Stimulated activated CD4-positive, alpha-beta T cell treated with anti-CD3 and anti-CD28 coated beads, TNF-alpha, amount 100 ng/mL, for 48 hours (primary cell): ENCODE data around the gene COMMD3.

Experiments used
- DNase-seq, 3 donors: peaks; one replicate each; pipeline ENCODE4 v3.0.0-alpha.2; 2020; ENCODE audit warnings: low read depth in 3 of 3

The COMMD3 gene

DNA sequence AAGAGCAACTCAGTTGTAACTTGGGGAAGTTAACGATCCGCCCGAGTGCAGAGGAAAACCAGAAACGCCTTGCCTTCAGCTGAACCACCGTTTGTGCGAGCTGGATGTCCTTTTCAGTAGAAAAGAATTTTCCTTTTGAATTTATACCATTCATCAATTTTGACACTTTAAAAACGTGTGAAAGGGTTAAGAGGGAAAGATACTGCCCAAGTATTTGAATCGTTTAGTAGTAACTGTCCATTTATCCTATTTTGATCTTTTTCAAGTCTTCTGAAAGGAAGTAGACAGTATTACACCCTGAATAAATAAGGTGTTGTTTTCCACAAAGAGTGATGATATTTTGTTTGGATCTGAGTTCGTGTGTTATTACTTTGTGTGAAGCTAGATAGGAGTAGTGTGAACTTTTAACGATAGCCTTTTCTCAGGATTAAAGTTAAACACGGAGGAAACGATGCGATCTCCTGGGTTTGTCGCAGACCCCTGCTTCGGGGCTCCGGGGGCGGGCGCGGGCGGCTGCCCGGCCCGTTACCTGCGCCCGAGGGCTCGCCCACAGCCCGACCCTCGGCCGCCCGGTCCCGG lies 3.9 kb downstream of the COMMD3 start:
- DNase-seq: no peak

DNA sequence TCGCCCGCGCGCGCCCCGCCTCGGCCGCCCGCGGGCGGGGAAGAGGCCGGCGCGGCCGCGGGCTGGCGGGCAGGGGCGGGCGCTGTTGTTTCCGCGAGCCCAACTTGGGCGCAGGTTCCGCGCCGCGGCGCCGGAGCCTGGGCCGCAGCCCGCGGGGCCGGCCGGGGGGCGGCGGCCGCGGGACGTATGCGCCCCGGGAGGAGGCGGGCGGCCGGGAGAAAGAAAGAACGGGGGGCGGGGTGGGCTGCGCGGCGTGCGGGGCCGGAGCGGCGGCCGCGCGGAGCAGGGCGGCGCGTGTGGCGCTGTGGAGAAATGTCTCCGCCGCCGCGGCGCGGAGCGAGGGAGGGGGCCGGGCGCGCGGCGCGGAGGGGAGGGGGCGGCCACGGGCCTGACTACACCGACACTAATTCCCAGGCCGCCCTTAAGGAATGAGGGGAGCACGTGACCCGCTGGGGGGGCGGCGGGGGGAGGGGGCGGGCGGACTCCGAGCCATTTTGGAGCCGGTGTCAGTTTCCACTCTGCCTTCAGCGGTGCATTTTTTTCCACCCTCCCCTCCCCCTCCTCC lies 4.5 kb downstream of the COMMD3 start, which contains the start of gene BMI1:
TSS of gene BMI1 (plus strand) at position 509 of the 565 bp plus-strand sequence. CDS start 5,351 bp downstream, outside the sequence.
- peak in 1 of 3 donors; percentile 43 for DNase-seq

DNA sequence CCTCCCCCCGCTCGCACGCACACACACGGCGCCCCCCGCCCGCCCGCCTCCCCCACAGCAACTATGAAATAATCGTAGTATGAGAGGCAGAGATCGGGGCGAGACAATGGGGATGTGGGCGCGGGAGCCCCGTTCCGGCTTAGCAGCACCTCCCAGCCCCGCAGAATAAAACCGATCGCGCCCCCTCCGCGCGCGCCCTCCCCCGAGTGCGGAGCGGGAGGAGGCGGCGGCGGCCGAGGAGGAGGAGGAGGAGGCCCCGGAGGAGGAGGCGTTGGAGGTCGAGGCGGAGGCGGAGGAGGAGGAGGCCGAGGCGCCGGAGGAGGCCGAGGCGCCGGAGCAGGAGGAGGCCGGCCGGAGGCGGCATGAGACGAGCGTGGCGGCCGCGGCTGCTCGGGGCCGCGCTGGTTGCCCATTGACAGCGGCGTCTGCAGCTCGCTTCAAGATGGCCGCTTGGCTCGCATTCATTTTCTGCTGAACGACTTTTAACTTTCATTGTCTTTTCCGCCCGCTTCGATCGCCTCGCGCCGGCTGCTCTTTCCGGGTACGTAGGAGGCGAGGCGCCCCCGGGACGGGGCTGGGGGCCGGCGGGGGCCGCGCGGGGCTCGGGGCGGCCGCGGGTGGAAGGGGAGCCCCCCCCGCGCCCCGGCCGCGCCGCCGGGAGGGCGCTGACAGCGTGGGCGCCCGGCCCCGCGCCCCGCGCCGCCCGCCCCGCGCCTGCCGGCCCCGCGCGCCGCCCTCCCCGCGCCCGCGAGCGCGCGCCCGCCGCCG lies 5.2 kb downstream of the COMMD3 start:
- no peak for DNase-seq

DNA sequence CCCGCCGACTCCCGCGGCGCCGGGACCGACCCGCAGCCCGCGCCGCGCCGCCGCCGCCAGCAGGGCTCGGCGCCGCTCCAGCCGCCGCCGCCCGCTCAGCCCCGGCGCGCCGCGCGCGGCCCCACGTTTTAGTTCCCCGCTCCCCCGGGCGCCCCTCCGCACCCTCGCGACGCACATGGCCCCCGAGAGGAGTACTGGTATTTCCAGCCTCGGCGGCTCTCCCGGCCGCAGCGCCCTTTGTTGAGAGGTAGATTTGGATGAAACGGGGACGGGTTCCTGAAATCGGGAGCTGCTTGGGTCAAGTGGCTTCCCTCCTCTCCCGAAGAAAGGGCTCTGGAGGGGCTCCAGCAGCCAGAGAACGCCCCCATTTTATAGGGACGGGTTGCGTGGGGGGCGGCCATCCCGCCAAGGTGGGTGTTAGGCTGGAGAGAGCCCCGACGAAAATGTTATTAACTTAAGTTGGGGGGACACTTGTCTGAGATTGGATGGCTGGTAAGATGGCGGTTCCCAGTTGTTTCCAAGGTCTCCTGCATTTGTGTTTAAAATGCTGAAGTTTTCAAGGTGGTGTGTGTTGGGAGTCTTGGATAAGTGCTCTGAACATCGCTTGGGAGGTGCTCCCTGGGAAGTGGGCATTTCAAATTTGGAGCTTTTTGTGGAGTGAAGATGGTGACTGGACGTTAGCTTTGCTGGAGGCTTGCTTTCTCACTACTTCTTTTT lies 5.9 kb downstream of the COMMD3 start:
- DNase-seq: no peak

DNA sequence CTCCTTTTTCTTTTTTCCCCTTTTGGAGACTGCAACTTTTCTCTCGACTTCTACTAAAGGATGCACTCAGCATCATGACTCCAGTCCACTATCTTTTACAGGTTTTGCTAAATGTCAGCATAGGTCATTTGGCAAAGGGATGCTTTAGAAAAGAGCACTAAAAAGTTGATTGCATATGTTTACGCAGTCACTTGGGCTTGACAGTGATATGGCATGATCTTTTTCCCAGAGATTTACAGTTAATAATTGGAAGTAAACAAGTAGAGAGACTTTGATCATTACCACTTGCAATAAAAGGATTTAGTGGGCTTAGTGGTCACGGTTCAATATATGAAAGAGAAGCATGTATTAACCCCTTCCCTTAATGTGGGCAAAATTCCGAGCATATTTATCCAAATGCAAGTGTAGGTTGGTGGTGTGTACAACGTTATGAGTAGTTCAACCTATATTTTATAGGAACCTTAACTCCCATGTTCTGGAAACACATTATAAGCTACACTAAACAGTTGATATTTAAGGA lies 6.5 kb downstream of the COMMD3 start:
- no peak for DNase-seq

DNA sequence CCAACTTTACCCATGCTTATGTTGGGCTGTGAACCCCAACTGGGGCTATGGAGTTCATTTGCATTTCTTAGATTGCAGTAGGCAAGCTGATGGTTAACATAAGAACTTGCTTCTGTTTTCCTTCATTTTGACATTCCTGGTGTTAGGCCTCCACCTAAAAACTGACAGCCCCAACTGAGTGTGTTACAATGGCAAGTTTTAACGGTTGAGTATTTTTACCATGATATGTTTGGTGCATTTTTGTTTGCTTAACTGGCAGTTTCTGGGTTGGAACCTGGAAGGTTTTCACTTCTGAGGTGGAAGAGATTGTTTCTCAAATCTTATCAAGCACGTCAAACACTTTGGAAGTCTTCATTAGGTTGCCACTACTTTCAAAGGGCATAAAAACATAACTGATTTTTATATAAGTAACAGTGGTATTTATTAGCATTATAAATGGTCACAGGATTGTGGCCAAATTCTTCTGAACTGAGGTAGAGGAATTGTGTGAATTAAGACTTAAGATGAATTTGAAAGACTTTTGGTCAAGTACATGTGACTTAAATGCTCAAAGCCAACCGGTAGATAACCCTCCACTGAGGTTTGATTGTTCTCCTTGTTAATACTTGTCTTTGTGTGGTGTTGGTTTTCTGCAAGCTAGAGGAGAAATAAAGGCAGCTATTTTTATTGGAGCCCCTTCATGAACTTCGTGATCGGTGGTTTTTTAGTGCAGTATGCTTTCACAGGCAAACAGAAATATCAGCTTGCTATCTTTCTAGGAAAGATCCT lies 7.5 kb downstream of the COMMD3 start:
- no peak for DNase-seq

DNA sequence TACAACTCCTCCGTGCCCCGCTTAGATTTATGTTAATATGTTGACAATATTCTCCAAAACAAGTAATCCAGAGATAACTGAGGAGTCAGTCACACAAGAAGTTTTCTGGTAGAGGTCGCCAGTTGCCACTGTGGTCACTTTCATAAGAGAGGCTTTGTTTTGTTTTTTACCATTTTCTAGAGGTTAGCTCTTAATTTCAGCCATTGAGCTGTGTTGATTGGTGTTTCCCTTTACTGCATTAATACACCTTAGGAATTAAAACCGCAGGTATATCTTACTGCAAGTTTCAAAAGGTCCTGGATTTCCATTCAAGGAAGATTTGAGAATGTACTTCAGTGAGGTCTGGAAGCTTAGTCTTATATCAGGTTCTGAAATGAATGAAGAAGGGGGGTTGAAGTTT lies 8.2 kb downstream of the COMMD3 start:
- DNase-seq: no peak

DNA sequence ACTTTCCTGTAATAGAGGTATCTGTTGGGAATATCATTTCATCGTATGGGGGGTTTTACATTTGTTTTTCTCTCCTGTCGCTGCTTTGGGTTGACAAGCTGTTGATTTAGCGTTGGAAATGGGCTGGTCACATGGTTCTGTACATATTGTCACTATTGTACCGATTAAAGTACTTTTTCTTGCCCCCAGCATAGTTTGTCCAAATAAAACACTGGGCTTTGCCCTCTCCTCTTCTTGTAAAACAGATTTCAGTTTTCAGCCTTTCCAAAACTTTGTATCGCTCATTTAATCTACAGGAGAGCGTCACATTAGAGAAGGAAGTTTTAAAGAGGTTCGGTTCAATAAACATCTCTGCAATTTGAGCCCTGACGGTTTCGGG lies 8.7 kb downstream of the COMMD3 start:
- no peak for DNase-seq

DNA sequence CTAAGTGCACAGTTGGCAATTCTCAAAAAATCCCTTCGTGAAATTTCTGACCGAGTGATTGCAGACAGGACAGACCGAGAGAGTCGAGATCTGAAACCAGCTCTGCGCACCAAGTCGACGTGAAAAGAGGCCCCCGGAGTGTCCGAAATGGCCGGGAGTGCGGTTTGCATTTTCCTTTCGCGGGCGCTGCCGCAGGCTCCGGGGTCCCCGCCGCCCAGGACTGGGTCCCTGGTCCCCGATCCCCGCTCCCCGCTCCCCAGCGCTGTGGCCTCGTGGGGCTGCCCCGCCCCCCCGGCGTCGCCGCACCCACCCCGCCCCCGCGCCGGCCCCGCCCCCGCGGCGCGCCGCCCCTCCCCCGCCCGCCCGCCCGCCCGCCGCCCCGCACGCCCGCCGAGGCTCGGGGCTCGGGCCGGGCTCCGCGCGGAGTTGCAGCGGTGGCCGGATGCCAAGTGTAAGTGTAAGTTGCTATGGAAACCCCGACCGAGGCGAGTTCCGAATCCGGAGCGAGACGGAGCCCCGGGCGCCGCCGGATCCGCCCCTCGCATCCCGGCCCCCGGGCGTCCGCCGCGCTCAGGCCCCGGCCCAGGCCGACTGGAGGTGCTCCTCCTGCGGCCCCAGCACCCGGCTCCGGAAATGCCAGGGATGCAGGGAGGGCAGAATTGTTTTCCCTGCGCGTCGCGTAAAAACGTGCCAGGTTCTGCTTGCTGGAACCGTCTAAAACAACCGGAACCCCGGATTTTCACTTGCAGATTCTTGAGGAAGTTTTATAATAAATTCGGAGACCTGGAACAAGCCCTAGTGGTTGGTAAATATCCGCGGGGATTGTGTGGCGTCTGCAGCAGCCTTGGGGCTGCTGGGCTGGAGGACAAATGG lies 9.3 kb downstream of the COMMD3 start:
- DNase-seq: no peak

DNA sequence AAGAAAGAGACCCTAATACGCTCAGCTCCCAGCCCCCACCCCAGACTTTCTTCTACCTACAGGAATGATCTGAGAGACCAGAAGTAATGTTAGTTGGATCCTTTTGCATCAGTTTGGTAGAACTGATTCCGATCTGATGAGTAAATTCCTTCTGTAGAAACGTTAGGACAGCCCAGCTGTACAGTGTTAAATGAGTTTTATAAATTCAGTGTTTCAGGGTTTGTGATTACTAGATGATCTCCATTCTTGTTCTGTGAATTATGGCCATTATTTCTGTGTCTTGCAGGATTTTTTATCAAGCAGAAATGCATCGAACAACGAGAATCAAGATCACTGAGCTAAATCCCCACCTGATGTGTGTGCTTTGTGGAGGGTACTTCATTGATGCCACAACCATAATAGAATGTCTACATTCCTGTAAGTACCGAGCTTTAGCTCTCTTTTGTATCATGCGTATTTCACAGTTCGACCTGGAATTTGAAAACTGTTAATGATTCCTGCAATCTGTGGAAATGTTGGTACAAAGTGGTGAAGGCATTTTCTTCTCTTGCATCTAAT lies 10.0 kb downstream of the COMMD3 start:
- DNase-seq: no peak

DNA sequence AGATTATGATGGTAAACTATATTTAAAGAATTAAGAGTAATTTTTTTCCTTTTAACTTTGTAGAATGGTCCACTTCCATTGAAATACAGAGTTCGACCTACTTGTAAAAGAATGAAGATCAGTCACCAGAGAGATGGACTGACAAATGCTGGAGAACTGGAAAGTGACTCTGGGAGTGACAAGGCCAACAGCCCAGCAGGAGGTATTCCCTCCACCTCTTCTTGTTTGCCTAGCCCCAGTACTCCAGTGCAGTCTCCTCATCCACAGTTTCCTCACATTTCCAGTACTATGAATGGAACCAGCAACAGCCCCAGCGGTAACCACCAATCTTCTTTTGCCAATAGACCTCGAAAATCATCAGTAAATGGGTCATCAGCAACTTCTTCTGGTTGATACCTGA lies 13.0 kb downstream of the COMMD3 start:
- no peak for DNase-seq

DNA sequence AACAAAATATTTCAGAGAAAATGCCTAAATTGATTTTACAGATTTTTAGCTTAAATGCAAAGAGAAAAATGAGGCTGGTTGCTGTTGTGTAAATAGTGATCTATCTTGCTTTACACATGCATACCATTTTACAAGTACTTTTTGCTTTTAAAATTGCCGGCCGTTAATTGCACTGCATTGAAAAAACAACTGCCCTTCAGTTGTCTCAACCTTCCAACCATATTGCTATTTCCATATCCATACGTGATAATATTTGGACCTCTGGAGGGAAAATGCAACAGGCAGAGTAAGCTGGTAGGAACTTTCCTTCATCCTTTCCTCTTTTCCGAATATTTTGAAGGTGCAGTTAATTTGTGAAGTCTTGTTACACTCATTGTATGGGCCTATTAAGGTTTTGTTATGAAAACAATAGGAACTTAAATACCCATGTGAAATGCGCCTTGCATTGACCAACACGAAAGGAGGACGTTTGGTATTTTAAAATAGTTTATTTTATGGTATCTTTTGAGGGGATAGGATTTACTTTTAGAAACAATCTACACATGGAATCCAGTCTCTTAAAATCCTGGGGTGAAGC lies 16.0 kb downstream of the COMMD3 start:
- DNase-seq: no peak

DNA sequence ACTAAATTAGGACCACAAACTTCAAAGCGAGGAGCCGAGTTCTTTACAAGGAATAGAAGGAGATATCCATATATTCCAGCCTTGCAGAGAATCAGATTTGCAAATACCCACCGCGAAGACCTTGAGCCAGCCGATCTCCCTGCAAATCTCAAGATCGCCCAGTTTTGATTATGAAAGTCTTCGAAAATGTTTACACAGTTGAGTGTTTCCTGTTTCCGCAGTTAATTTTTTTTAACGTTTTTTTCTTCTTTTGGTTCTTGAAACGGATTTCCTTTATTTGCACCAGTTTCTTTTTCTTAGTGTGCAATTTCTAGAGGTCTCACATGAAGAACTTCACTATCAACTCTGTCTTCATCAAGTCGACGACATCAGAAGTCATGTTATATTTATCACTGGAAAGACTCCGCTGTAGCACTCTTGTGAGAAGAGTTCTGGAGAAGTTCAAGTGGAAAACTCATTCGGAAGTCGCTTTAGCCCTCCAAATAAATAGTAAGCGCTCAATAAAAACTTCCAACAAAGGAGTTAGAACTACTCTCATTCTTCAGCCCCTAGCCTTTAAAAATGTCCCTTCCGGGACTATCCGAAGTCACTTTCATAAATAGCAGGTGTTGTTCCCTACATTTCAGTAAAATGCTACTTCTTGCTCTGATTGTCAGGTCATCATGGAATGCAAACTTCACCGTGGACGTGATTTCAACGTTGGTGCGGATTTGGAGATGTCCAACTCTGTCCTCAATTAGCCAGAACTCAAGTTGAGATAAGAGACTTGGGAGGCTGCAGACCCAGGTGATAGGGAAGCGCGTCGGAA lies 17.2 kb downstream of the COMMD3 start:
- DNase-seq: no peak

DNA sequence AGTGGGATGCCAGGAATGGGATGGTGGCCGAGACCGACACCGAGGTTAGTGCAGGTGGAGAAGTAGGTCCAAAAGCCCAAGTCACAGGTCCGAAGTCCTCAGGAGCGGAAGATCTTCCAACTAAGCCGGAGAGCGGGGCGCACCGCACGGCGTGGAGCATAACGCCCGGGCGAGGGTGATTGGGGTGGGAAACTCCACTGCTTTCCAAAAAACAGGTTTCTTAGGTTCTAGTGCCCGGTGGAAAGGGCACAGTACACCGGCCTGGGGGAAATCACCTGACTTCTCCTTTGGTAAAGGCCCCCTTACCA lies 17.7 kb downstream of the COMMD3 start:
- no peak for DNase-seq

DNA sequence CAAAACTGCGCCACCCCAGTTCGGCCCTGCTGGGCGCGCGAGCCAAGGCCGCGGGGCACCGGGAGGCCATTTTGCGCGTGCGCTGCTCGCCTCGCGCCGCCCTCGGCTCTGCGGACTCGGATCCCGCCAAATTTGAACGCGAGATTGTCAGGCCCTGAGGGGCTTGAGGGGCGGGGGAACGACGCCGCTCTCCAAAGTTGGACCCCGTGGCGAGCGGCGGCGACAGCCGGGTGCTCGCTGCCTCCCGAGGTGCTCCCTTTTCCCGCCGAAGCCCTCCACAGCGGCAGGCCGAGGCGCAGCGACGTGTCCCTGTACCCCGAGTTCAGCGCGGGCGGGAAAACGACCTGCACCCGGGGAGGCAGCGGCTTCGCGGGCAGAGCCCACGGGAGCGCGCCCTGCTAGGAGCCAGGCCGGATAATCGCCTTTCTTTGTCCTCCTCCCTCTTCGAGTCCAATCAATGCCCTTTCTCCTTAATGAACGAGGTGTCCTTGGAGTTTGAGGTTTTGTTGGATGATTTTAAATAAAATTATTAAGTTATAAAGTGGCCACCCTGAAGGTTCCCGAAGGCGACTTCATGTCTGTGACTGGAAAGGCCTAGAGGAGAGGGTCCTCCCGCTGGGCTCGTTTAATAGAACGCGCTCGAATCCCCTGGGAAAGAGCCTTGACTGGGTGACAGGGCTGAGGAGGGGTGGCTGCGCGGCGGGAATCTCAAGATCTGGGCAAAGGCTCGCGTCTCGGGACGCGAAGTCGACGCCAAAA lies 18.4 kb downstream of the COMMD3 start:
- DNase-seq: no peak

DNA sequence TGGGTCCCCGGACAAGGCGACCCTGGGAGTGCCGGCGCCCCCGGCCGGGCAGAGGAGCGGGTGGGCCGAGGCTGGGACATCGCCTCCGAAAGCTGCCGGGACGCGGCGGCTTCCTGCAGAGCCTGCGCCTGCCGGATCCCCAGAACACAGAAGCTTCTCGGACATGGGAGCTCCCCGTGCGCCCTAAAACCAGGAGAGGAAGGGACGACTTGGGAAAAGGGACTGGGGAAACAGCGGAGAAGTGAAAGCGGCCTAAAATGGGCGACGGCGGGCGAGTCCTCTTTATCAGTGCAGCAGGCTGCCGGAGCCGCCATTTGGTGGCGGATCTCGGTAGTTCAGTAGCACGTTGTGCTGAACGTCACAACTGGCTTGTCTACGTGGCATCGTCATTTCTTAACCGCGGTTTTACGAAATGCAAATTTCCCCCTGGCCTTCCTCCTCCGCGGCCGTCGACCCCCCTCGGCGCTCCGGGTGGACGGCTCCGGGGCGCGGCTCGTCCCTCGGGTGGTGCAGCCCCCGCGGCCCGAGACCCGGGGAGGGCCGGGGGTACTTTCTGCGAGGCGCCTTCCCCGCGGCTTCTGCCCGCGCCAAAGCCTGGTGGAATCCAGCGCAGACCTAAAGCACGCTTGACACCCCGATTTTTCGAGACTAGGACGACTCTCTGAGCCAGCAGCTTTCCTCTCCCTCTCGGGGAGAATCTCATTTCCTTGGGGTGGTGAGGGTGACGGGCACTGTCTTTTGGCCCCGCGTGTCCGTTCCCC lies 19.2 kb downstream of the COMMD3 start:
- peak in 1 of 3 donors; percentile 43 for DNase-seq

DNA sequence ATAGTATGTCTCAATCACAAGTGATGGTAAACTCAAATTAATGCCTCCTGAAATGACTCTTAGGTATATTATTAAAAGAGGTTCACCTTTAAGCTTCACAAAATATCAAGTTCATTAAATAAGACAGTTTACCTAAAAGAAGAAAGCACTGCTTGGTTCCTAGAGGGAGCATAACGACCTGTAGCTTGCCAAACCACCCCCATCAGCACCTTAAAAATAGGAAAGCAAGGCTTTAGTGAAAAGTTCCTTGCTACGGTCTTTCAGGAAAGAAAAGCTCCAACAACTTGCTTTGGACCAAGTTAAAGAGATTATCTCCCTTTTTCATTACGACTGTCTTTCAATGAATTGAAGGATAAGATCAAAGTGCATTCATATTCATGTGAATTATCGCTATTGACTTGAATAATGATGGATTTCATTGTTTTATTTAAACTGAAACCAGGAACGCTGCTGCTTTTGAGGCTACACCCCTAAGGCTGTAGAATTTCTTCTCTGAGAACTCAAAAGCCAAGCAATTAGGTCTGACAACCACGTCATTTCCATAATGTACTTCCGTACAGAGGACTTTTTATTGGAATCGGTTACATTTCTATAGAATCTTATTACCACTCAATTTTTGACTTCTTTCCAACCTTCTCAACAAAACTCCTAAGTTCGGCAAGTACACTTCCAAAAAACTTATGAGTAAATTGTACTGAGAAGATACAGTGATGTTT lies 22.2 kb downstream of the COMMD3 start:
- DNase-seq: no peak
